ENCODE measurements around the gene CYP3A5. TPM values are rescaled to one million over a fixed set of nuclear protein-coding genes. Genes with fewer than 3 reads are reported as not detected.
"Not testable (repeated sequence)": the region's sequence is repeated elsewhere in the genome, so short reads cannot be mapped to it uniquely, and the experiment has no call there.

The CYP3A5 gene
- total RNA-seq, 1 donor from 2014 or later, result not detected

DNA sequence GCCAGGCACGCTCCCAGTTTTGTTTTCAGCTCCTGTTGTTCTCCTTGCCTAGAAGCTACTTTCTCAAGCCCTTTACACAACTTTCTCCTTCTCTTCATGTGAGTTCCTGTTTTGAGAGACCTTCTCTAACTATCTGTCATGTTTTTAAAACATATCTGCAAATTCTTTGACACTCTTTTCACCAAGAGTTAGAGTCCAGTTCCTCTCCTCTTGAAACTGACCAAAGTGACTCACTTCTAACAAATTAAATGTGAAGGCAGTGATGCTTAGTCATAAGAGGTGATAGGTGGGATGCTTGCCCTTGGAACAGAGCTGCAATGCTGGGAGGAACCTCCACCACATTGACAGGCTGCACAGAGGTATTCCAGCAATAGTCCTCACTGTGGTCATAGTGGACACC is 37.8 kb downstream of the CYP3A5 start:
- no peaks in the 10 kb centered on the region for H3K4me1 Mint-ChIP-seq (ENCODE audit: unreplicated experiment)
- DNase-seq (ENCODE audit: extremely low spot score, unreplicated experiment), result no peak

DNA sequence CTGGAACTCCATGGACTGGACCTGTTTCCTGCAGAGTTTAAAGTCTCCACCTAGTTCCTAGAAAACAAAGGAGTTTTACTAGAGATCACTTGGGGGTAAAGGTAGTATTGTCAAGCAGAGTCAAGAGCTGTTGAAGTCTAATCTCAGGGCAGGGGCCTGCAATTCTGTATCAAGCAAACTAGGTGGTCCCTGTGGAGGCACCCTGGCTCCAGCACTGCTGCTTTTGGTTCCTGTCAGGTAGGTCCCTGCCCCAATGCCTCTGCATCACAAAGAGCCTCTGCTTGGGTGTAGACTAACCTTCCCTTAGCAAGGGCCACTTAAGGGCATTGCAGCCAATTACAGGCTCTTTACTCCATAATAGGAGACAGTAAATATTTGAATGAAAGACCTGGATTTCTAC is 40.5 kb downstream of the CYP3A5 start:
- Mint-ChIP-seq H3K27ac (ENCODE audit: unreplicated experiment) (no peak overlapping the region), H3K27me3 (ENCODE audit: unreplicated experiment) (no peaks in the 10 kb centered on the region), H3K4me3 (ENCODE audit: unreplicated experiment) (no peak overlapping the region), H3K36me3 (ENCODE audit: unreplicated experiment) (peaks cover 8% of the 10 kb centered on the region), H3K9me3 (ENCODE audit: unreplicated experiment) (no peaks in the 10 kb centered on the region), H3K4me1 (ENCODE audit: unreplicated experiment) (no peaks in the 10 kb centered on the region)
- no peak for DNase-seq (ENCODE audit: extremely low spot score, unreplicated experiment)
- TF ChIP-seq, protein P1, sequence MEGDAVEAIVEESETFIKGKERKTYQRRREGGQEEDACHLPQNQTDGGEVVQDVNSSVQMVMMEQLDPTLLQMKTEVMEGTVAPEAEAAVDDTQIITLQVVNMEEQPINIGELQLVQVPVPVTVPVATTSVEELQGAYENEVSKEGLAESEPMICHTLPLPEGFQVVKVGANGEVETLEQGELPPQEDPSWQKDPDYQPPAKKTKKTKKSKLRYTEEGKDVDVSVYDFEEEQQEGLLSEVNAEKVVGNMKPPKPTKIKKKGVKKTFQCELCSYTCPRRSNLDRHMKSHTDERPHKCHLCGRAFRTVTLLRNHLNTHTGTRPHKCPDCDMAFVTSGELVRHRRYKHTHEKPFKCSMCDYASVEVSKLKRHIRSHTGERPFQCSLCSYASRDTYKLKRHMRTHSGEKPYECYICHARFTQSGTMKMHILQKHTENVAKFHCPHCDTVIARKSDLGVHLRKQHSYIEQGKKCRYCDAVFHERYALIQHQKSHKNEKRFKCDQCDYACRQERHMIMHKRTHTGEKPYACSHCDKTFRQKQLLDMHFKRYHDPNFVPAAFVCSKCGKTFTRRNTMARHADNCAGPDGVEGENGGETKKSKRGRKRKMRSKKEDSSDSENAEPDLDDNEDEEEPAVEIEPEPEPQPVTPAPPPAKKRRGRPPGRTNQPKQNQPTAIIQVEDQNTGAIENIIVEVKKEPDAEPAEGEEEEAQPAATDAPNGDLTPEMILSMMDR (IDR thresholded peaks at IDR 0.05), result no peak

More for the DNA sequence above, 37.8 kb downstream of the CYP3A5 start:
- Mint-ChIP-seq H3K27me3 (ENCODE audit: unreplicated experiment) (no peaks in the 10 kb centered on the region), H3K27ac (ENCODE audit: unreplicated experiment) (no peak overlapping the region), H3K4me3 (ENCODE audit: unreplicated experiment) (no peak overlapping the region), H3K9me3 (ENCODE audit: unreplicated experiment) (peaks cover 13% of the 10 kb centered on the region), H3K36me3 (ENCODE audit: unreplicated experiment) (peaks cover 25% of the 10 kb centered on the region)
- TF ChIP-seq, protein P1 (IDR thresholded peaks at IDR 0.05), result no peak

DNA sequence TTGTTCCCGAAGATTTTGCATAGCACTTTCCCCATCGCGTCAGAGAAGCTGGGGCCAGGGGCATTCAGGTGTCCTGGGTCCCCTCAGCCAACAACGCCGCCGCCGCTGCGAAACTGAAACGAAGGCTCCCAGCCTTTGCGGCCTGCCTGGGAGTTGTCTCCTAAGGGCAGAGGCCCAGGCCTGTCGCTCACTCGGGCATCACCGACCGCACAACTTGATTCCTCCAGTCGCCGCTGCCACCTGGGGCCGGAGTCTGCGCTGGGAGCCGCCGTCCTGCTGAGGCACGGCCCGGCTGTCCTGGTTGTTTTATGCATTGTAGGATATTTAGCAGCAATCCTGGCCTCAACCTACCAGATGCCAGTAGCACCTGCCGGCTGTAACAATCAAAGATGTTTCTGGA is 41.1 kb downstream of the CYP3A5 start:
- Mint-ChIP-seq H3K4me1 (ENCODE audit: unreplicated experiment) (no peaks in the 10 kb centered on the region), H3K4me3 (ENCODE audit: unreplicated experiment) (no peak overlapping the region), H3K9me3 (ENCODE audit: unreplicated experiment) (no peaks in the 10 kb centered on the region), H3K36me3 (ENCODE audit: unreplicated experiment) (peaks cover 6% of the 10 kb centered on the region), H3K27me3 (ENCODE audit: unreplicated experiment) (no peaks in the 10 kb centered on the region), H3K27ac (ENCODE audit: unreplicated experiment) (no peak overlapping the region)
- TF ChIP-seq, protein P1 (IDR thresholded peaks at IDR 0.05), result no peak
- no peak for DNase-seq (ENCODE audit: extremely low spot score, unreplicated experiment)

DNA sequence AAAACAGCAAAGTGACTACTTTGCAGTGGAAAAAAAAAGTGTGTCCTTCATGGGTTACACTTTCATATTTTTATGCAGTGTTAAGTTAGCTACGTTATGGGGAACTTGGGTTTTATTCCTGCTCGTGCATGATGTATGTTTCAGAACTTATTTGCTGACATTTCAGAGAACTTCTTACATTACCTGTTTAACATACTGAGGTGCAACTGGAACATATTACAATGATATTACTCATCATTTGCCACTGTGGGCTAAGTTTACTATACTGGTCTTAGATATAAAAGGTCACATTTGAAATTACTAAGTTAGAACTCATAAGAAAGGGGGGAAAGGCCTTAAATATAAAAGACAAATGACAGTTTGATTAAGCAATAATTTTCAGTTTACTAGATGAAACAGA is 42.4 kb downstream of the CYP3A5 start:
- H3K27me3 Mint-ChIP-seq (ENCODE audit: unreplicated experiment); H3K9me3 Mint-ChIP-seq (ENCODE audit: unreplicated experiment); H3K4me1 Mint-ChIP-seq (ENCODE audit: unreplicated experiment); H3K36me3 Mint-ChIP-seq (ENCODE audit: unreplicated experiment); H3K4me3 Mint-ChIP-seq (ENCODE audit: unreplicated experiment); H3K27ac Mint-ChIP-seq (ENCODE audit: unreplicated experiment); DNase-seq (ENCODE audit: extremely low spot score, unreplicated experiment): not testable (repeated sequence)

DNA sequence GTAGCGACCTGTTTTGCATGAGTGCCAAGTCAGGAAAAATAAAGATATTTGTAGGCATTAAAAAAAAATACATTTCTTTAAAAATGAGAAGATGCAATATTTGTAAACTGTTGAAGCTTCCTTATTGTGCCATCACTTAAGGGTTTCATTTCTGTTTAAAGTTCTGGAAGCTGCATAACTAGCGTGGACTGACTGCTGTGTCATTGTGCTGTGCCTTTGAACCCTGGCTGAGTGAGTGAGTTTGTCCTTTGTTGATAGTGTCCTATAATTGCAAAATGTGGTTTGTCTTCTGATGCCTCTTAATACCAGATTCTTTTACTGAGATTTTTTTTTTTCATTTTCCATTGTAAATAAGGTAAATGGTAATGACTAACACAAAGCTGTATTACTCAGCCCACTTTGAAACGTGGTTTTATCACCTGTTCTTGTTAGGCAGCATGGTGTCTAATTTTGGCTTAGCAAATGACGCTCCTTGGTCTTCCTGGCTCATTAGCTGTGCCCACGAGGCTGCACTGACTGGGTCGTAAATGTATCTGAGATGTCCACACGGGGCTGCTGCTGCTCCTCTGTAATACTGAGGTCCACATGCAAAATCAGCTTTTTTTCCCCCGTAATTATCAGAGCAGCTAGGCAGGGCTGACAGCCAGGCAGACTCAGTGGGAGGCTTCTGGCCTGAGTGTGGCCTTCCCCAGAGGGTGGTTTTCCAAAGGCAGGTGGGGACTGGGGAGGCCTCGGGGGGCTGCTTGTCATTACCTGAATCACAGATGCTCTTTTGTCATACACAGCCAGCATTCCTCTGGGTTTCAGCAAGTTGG is 48.3 kb downstream of the CYP3A5 start:
- TF ChIP-seq, protein P1 (IDR thresholded peaks at IDR 0.05), result no peak
- H3K27me3 Mint-ChIP-seq (ENCODE audit: unreplicated experiment), result no peaks in the 10 kb centered on the region
- no peaks in the 10 kb centered on the region for H3K4me1 Mint-ChIP-seq (ENCODE audit: unreplicated experiment)
- DNase-seq (ENCODE audit: extremely low spot score, unreplicated experiment), result no peak
- no peak overlapping the region for H3K4me3 Mint-ChIP-seq (ENCODE audit: unreplicated experiment)
- peaks cover 30% of the 10 kb centered on the region for H3K36me3 Mint-ChIP-seq (ENCODE audit: unreplicated experiment)
- no peaks in the 10 kb centered on the region for H3K9me3 Mint-ChIP-seq (ENCODE audit: unreplicated experiment)
- H3K27ac Mint-ChIP-seq (ENCODE audit: unreplicated experiment), result no peak overlapping the region
